HFF-Myc (cell line): ENCODE data around the gene CBARP.

Experiments used
- DNase-seq: peaks from one replicate; pipeline ENCODE4 v3.0.0-alpha.2; 2011; ENCODE audit warnings: low read depth; ENCODE audit errors: extremely low read depth
- H3K4me3 ChIP-seq: replicated peaks from 2 replicates; pipeline ENCODE4 v1.5.1; 2011; ENCODE audit warnings: low read depth, mild to moderate bottlenecking, control low read depth, low read length
- CTCF ChIP-seq: IDR thresholded peaks from 2 replicates; pipeline ENCODE4 v1.5.1; 2012; ENCODE audit warnings: mild to moderate bottlenecking, low read depth, low read length, control low read depth; ENCODE audit errors: missing control alignments

CBARP gene

GRCh38 chr19:1274852-1275259, 37.1 kb upstream of the CBARP start:
- DNase-seq: no peak
- H3K4me3 ChIP-seq: peak overlapping the region; percentile 59
- TF ChIP-seq CTCF: no peak

GRCh38 chr19:1274081-1274851, 36.5 kb upstream of the CBARP start:
- TF ChIP-seq CTCF: no peak

GRCh38 chr19:1273263-1274041, 35.6 kb upstream of the CBARP start:
- H3K4me3 ChIP-seq: no peak overlapping the region
- no peak for DNase-seq
- TF ChIP-seq CTCF: no peak

More at GRCh38 chr19:1274081-1274851, 36.5 kb upstream of the CBARP start:
- H3K4me3 ChIP-seq: peak overlapping the region; percentile 59
- no peak for DNase-seq

- no peak for DNase-seq
- H3K4me3 ChIP-seq: no peak overlapping the region
- no peak for TF ChIP-seq CTCF
These were observed 34.8 kb upstream of the CBARP start for GRCh38 chr19:1272423-1273262.

GRCh38 chr19:1271528-1272422, 34.0 kb upstream of the CBARP start:
- no peak for DNase-seq
- peak overlapping the region; percentile 78 for H3K4me3 ChIP-seq
- TF ChIP-seq CTCF: no peak

- H3K4me3 ChIP-seq: peak overlapping the region; percentile 78
- TF ChIP-seq CTCF: no peak
- DNase-seq: no peak
These were observed 33.2 kb upstream of the CBARP start for GRCh38 chr19:1270854-1271527.
